GM18526 (cell line): Measurements from ENCODE around the gene GABBR2.

Source experiments
- POLR2A ChIP-seq: IDR thresholded peaks from 3 replicates; pipeline ENCODE4 v1.6.1; 2011; ENCODE audit not compliant: insufficient read length; ENCODE audit errors: extremely low read depth

Gene GABBR2

DNA sequence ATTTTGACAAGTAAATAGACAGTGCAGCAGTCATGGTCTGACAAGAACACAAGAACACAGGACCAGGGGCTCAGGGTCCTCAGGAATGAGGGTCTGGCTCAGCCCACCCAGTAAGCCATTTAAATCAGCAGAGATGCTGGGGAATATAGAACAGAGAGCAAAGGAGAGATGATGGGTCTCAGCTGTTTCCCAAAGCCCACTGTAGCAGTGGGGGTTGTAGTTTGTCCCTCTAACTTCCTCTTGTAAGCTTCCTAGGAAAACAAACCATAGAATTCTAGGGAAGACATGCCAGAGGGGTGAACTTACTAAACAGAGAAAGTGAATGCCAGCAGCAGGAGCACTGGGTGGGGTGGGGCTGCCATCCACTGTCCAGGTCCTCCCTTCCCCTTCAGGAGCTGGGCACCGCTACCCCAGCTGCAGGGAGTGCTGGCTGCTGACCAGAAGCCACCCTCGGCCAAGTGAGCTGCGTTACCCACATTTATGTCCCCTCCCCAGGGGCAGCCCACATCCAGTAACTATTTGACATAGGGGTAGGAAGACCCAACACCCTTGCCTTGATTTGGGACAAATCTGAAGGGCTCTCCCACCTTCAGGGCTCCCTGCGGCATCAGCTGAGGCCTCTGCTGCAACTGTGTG is 41.6 kb downstream of the GABBR2 start:
- TF ChIP-seq POLR2A = no peak

DNA sequence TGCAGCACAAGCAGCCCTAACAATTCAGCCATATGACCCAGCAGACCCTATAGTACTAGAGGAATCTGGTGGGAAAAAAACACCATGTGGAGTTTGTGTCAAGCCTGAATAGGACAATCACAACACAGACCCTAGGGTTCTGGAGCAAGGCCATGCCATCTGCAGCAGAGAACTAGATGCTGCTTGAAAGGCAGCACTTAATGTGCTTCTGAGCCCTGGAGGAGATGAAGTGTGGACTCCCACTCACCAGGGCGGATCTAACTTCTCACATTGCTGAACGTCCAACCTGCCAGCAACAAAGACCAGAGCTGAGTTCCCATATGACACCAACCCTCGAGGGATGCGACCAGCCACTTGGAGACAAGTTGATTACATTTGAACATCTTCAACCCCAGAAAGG is 43.2 kb downstream of the GABBR2 start:
- no peak for TF ChIP-seq POLR2A

DNA sequence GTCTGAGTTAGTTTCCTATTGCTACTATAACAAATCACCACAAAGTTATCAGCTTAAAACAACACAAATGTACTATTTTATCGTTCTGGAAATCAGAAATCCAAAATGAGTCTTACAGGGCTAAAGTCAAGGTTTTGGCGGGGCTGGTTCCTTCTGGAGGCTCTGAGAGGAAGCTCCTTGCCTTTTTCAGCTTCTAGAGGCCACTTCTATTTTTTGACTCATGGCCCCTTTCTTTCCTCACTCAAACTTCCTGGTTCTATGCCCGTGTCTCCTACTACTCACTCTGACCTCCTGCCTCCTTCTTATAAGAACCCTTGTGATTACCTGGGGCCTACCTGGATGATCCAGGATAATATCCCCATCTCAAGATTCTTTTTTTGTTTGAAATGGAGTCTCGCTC is 48.2 kb downstream of the GABBR2 start:
- TF ChIP-seq POLR2A = no peak

DNA sequence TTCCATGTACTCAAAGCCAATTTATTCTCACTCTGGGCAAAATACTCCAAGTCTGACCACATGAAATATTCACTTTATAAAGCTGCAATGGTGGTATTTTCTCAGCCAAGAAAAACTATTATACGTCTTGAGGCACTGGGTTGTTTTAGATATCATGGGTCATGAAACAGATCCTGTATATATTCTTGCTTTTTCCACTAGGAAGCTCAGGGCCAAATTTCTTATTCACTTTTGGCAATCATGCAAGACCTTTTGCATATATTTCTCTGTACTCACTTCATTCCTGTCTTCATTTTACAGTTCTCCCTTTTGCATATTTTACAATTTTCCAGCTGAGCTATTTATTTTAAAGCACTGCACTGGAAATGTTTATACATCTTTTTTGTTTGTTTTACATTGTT is 49.8 kb downstream of the GABBR2 start:
- TF ChIP-seq POLR2A = no peak

DNA sequence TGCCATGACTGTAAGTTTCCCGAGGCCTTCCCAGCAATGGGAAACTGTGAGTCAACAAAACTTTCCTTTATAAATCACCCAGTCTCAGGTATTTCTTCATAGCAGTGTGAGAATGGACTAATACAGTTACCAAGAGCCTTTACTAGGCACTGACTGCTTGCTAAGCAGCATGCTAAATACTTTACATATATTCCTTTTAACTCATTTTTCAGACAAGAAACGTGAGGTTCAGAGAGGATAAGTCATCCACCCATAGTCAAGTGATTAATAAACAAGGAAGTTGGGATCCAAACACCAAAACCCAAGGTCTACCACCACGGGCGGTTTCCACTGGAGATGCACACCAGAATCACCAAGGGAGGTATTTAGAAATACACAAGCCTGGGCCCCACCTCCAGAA is 50.8 kb downstream of the GABBR2 start:
- no peak for TF ChIP-seq POLR2A

DNA sequence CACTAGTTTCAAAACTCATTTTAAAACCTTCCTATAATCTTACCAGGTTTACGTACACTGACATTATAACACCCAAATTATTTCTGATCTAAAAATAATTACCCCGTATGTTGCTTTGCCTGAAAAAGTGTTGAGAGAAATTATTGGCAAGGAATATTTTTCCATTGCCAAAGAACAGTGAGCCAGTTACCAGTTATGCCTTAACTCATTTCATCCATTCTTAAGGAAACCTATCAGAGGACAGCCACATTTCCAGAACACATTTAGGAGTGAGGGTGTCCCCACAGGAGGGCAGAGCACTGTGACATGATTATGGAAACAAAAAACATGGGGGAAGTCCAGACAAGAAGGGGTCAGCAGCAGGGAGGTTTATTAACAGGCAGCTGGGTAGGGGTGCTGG is 52.2 kb downstream of the GABBR2 start:
- no peak for TF ChIP-seq POLR2A

DNA sequence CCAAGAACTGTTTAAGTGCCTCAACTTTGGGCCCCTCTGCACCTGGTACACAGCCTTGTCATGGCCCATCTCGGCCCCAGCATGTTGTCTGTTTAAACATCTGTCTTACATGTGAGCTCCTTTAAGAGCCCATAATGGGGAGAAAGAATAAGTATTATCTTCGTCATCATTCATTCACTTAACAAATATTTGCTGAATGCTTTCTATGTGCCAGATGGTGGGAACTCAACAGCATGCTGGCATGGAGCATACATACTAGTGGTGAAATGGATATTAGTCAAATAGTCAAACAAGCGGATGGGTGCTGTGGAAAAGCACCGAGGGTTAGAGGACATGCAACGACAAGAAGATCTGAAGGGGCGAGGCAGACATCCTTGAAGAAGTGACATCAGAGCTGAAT is 54.5 kb downstream of the GABBR2 start:
- no peak for TF ChIP-seq POLR2A

DNA sequence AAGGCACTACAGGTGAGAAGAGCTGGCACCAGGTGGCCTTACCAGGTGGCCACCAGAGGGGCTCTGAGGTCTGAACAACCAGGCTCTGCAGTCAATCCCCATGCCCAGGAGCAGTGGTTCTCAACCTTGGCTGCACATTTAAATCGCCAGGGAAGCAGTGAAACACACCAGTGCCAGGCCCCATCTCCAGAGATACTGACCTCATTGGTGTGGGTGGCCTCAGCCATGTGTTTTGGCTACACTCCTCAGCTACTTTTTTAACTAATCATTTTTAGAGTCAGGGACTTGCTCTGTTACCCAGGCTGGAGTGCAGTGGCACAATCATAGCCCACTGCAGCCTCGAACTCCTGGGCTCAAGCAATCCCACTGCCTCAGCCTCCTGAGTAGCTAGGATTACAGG is 56.0 kb downstream of the GABBR2 start:
- no peak for TF ChIP-seq POLR2A

DNA sequence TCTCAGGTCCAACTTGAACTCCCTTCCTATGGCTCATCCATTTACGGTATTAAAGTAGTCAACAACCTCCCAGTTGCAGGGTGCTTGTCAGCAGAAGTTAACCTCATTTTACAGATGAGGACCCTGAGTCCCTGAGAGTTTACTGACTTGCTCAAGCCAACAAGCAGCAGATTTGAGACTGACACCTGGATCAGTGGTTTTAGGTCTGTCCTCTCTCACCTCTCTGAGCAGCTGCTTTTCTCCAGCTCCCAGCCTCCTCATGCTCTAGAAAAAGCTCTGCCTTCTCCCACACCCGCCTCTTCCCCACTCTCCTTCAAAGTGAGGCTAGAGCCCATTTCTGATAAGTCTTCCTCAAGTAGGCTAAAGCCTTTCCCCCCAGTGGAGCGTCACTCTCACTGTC is 56.4 kb downstream of the GABBR2 start:
- TF ChIP-seq POLR2A = no peak

DNA sequence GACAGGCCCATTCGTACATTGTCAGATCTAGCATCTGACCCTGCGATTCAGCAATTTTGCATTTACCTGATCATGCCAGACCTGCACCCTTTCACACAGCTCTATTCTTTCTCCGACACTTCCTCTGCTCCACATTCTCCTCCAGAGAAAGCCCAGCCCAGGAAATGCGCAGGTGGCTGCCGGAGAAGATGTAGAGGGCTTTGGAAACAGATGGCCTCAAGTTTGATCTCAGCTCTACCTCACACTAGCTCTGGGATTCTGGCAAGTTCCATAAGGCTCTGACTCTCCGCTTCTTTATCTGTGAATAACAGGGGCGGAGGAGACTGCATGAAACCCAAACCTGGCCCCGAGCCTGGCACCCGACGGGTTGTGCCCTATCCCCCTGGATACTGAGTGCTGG is 61.5 kb downstream of the GABBR2 start:
- TF ChIP-seq POLR2A = no peak

DNA sequence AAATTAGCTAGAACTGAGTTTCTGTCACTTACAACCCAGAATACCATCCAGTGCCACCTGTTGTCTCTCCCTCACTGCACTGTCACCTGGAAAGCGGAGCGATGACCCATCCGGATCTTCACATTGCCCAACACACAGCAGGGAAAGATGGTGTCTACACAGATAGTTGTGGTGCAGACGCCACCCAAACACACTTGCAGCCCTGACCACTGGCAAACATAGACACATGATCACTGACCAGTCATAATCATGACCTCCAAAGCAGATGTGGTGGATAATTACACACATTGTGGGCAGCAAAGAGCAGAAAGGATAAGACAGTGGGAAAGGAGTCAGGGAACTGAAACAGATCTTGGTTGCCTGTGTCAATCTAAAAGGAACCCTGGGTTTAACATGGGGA is 64.7 kb downstream of the GABBR2 start:
- no peak for TF ChIP-seq POLR2A

DNA sequence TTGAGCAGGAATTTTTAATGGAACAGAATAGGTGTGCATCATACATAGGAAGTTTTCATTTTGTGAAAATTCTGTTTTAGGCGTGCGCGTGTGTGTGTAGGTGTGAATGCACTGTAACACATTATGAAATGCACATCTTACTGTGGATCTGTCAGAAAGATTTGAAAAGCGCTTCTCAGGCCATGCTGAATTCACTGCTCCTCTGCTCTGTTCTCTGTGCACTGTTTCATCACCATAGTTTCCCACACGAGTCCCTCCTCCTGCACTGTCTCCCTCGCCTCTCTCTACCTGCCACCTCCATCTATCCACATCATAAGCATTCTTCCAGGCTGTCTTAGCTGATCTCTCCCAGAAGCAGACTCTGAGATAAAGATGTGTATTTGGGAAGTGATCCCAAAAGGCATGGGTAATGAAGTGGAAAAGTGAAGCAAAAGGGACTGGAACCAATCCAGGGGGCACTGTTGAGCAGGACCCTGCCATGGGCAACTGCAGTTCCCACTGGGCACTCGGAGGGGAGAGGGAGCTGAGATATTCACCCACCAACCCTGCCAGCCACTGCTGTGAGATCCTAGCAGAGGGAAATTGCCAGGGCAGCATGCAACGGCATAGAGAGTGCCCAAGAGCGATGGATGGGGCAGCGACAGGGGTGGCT is 65.9 kb downstream of the GABBR2 start:
- no peak for TF ChIP-seq POLR2A

DNA sequence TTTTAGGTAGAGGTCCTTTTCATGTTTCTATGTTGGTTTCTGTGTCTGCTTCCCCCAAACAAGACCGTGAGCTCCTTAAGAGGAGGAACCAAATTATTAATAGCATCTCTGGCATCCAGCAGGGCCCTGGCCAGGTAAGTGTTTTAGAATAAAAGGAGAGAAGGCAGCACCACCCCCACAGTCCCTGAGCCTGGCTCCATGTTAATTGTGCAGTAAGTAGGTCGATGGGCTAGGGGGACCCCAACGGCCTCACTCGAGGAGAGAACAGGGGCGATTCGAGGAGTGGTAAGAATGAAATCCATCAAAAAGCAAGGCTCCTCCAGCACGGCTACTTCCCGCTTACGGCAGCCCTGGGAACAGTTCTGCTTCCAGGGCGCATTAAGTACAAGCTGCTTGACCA is 67.0 kb downstream of the GABBR2 start:
- no peak for TF ChIP-seq POLR2A

DNA sequence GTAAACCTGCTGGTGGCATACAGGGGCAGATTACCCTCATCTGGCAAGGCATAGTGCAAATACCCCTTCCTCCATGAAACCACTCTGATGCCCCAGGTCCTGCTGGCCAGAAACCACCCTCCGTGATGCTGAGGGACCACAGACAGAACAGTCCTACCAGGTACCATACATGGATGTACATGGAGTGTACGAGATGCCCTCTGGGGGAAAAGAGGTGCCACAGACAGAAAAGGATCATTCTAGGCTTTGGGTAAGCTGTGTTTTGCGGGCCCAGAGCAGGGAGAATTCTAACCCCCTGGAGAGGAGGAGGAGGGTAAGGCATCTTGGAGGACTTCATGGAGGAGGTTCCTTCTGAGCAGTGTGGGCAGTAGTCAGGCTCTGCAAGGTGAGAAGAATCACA is 68.3 kb downstream of the GABBR2 start:
- TF ChIP-seq POLR2A = no peak

DNA sequence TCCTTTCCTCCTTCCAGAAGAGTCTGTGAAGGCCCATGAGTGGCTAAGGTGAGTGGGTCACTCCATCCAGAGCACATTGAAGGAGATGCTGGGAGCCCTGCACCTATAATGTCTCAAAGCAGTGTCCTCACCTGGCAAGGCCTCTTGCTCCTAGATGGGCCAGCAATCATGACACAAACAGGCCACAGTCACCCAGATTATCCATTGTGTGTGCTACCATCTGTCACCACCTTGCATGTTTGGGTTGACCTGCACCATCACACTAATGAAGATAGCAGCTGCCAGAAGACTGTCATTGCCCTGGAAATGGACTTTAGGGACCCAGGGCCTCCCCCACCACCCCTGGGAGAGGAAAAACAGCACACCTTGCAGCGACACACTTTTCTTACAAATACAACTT is 69.6 kb downstream of the GABBR2 start:
- no peak for TF ChIP-seq POLR2A

DNA sequence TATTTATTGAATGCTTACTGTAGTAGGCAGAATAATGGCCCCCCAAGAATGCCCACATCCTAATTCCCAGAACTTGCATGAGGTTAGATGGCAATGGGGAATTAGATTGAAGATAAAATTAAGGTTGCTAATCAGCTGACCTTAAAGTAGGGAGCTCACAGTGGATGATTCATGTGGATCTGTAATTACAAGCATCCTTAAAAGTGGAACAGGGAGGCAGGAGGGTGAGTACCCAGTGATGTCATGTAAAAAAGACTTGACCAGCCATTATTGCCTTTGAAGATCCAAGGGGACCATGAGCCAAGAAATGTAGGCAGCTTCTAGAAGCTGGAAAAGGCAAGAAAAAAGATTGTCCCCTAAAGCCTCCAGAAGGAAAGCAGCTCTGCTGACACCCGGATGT is 71.4 kb downstream of the GABBR2 start:
- TF ChIP-seq POLR2A = no peak

DNA sequence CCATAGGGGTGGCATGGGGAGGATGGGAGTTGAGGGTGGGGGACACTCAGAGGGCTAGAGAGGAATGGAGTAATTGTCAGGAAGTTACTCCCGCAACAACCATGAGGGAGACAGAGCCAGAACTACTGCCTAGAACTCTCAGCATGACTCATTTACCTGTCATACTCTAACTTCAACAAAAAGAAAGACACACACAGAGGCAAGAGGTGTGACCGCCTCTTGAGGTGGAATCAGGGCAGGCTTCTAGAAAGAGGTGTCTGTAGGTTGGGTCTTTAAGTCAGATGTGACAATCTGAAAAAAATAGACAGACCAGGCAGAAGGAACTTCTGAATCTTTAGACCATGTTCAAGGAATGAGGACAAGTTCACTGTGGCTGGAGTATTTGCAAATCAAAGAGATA is 73.4 kb downstream of the GABBR2 start:
- no peak for TF ChIP-seq POLR2A
